ENCODE measurements around the gene OR4C5. TPM values are rescaled to one million over a fixed set of nuclear protein-coding genes. Genes with fewer than 3 reads are reported as not detected.
"Not testable (repeated sequence)": the region's sequence is repeated elsewhere in the genome, so short reads cannot be mapped to it uniquely, and the experiment has no call there.

OR4C5 gene
- total RNA-seq, result not detected
- long read RNA-seq, result 0 reads

DNA sequence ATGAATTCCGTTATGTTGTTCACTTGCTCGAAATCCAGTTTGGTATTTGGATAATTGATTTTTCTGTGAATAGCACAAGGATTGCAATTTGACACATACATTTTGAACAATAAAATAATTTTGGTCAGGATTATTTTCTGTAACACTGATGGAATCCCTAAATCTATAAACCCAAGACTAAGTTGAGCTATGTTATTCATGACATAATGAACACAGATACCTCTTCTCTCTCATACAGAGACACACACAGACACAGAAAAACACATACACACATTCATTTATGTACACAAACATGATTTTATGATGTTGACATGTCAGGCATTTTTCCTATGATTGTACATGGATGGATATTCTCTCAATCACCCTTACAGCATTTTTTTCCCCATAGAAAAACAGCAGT, at the start of gene OR4C5:
OR4C5 (minus strand) TSS at position 101 of the 400 bp plus-strand sequence; CDS start at position 101, 0 bp downstream.
- intact Hi-C loops (cut with micrococcal nuclease), result no loop called here
- ATAC-seq (no peak), DNase-seq (no peak)

DNA sequence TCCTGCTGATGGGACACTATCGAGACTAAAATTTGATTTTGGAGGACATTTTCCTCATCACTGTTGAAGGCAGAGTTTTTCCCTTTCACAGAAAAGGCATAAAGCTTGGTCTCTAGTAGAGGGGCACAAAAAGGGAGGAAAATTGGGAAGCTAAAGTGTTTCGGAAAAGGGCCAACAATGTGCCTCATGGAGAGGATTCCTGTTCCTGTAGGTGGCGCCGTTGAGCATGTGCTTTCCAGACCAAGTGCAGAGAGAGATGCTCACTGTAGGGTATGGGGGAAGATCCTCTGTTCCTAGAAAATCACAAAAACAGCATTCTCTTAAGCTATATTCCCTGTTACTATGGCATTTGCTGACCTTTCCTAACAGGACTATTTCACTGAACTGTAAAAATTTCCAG, 18.4 kb upstream of the OR4C5 start:
- intact Hi-C loops (cut with micrococcal nuclease), result no loop called here
- ATAC-seq (no peak), DNase-seq (no peak)

DNA sequence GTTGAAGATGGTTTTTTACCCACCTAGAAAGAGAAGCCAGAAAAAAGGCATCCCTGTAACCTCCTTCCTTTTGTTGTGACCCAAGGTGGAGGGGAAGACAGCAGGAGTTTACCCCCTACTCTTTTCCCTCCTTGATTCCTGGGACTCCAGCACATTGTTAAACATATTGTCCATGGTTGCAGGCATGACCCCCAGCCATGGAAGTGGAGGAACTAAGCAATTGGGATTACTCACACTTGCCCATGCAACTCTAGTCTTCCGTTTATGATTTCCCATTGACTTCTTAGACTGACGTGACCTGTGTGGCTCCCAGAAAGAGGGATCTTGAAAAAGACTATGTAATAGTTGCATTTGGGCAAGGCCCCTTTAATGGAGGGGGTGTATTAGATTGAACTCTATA, 17.9 kb upstream of the OR4C5 start:
- DNase-seq; intact Hi-C loops (cut with micrococcal nuclease); ATAC-seq: not testable (repeated sequence)

DNA sequence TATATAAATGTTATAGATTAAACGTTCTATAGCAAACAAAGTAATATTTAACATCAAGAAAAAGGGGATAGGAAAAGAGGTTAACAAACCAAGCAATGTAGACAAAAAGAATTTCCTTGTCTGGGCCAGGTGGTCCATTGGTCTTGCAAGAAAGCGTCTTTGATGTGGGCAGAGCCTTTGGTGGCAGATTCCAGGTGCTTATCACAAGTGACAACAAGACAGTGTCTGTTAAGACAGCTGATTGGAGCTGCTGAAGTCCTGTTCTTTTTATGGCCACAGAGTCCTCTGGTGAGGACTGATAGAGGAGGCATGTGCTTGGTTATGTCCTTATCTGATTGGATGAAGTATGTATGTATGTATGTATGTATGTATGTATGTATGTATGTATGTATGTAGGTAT, 5.0 kb downstream of the OR4C5 start:
- DNase-seq; ATAC-seq; intact Hi-C loops (cut with micrococcal nuclease): not testable (repeated sequence)

DNA sequence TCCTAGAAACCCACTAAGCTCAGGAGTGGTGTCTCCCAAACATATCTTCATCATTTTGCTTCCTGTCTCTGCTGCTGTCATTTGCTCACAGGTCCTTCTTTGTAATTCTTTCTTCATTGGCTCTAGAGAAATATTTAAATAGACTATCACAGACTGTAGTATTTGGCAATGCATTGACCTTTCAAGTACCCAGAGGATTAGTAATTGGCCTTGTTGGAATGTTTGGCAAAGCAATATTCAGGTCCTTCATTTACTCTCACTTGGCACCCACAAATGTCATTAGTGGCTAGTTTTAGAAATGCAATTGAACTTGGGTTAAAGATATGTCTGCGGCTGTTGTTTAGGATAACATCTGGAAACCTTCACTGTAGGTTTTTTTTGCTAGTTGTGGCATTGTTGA, 11.6 kb downstream of the OR4C5 start:
- DNase-seq (no peak), ATAC-seq (peak; percentile 45)
- intact Hi-C loops (cut with micrococcal nuclease), result no loop called here

DNA sequence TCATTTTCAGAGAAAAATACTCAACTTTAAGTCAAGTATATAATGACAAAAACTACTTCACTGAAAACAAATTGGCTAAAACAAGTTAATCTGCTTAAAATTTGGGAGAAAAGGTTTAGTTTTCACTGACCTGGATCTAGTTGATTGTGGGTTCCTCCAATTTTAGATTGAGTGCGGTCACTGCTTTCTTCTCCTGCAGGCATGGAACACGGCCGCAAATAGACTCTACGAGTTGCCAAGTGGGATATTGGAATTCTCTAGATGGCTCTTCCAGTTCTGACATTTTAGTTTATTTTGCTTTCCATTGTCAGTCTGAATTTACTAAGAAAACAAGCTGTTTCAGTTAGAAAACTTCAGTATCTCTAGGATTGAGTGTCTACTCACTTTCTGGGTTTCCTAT, 12.3 kb downstream of the OR4C5 start:
- ATAC-seq (no peak), DNase-seq (no peak)
- intact Hi-C loops (cut with micrococcal nuclease), result no loop called here

DNA sequence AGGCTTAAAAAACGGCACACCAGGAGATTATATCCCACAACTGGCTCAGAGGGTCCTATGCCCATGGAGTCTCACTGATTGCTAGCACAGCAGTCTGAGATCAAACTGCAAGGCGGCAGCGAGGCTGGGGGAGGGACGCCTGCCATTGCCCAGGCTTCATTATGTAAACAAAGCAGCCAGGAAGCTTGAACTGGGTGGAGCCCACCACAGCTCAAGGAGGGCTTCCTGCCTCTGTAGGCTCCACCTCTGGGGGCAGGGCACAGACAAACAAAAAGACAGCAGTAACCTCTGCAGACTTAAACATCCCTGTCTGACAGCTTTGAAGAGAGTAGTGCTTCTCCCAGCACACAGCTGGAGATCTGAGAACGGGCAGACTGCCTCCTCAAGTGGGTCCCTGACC, 20.0 kb downstream of the OR4C5 start:
- intact Hi-C loops (cut with micrococcal nuclease); DNase-seq; ATAC-seq: not testable (repeated sequence)

DNA sequence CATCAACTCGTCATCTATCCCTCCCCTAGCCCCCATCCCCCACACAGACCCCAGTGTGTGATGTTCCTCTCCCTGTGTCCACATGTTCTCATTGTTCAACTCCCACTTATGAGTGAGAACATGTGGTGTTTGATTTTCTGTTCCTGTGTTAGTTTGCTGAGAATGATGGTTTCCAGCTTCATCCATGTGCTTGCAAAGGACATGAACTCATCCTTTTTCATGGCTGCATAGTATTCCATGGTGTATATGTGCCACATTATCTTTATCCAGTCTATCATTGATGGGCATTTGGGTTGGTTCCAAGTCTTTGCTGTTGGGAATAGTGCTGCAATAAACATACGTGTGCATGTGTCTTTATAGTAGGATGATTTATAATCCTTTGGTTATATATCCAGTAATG, 23.8 kb downstream of the OR4C5 start:
- intact Hi-C loops (cut with micrococcal nuclease); ATAC-seq: not testable (repeated sequence)

DNA sequence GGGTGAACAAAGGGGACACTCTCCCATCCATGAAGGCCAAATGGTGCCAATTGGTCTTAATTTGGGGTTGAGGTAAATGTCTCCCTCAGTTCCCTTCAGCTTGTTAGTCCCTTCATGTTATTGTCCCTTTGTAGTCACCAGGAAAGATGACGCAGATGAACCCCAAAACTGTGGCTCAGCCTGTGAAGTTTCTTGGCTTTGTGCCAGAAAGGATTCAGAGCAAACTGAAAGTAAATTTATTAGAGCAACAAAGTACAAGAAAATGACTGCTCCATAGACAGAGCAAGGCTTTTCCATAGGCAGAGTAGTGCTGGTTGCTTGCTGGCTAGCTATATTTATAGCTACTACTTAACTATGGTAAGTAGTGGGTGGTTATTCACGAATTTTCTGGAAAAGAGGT, 24.8 kb downstream of the OR4C5 start:
- intact Hi-C loops (cut with micrococcal nuclease), result no loop called here
- ATAC-seq, result no peak
- DNase-seq, result no peak

More for the DNA sequence above, 23.8 kb downstream of the OR4C5 start:
- not testable (repeated sequence) for DNase-seq

DNA sequence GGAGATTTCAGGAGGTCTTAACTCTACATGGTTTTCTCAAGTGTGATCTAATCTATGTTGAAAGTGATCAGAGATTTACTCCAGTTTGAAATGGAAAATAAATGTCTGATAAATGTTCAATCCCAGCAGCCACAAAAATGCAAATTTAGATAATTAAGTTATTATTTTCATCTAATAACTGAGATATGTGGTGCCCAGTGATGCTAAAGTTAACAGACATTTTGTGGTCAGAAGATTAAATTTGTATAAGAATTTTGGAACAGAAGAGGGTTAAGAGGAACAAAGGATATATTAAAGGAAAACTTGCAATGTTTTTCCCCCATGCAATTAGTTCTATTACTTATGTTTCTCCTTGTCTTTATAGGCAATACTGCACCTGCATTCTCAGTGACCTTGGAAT, 41.6 kb downstream of the OR4C5 start, which contains the start of gene OR4C3:
OR4C3 (plus strand) TSS at position 301 of the 400 bp plus-strand sequence. CDS start 102 bp downstream, outside the sequence.
- intact Hi-C loops (cut with micrococcal nuclease); DNase-seq; ATAC-seq: not testable (repeated sequence)

DNA sequence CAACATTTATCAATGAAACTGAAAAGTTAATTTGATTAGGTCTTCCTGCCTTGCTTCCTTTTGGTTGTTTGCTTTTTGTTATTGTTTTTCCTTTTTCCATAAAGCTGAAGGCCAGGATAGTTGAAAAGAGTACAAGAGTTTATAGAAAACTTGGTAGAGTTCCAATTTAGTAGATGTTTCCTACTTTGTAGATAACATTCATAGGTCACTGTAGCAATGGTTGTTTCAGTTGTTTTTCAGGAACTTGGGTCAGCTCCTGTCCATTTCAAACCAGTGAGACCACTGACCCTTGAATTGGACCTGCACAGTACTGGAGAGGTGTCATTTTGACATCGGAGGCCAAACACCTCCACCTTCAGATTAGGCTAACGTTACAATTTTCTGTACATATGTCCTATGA, 46.5 kb downstream of the OR4C5 start:
- DNase-seq; ATAC-seq; intact Hi-C loops (cut with micrococcal nuclease): not testable (repeated sequence)

Other genes with a start within 250 kb of the OR4C5 start
- gene OR4B1, start 149.7 kb downstream of the OR4C5 start, total RNA-seq, result not detected
- not detected for gene OR4X2, start 121.4 kb downstream of the OR4C5 start, total RNA-seq
- not detected for gene OR4X1, start 102.6 kb downstream of the OR4C5 start, total RNA-seq
- gene OR4S1, start 60.2 kb downstream of the OR4C5 start, total RNA-seq, result not detected
- not detected for gene OR4C3, start 41.5 kb downstream of the OR4C5 start, total RNA-seq
- gene OR4A47, start 122.3 kb upstream of the OR4C5 start, total RNA-seq, result not detected

Data from left ventricle myocardium superior (tissue), 1 donor.